ENCODE results near the gene ARHGEF12.
A peak's percentile ranks its signal among the peaks of the same experiment; 100 is the strongest.

The ARHGEF12 gene

GRCh38 chr11:120335908-120336640 is at the start of gene ARHGEF12:
Gene ARHGEF12 (plus strand): TSS chr11:120336413. CDS start chr11:120337244, 831 bp downstream.
- DNase-seq (ENCODE audit: insufficient read length, low spot score) = peak; percentile 78

GRCh38 chr11:120288021-120288420 is 48.2 kb upstream of the ARHGEF12 start:
- FAIRE-seq (no peak), DNase-seq (ENCODE audit: insufficient read length, low spot score) (no peak)

More at GRCh38 chr11:120335908-120336640, at the start of gene ARHGEF12:
- FAIRE-seq = peak; percentile 48

GRCh38 chr11:120289426-120289825 is 46.8 kb upstream of the ARHGEF12 start:
- FAIRE-seq = no peak

GRCh38 chr11:120290956-120291355 is 45.3 kb upstream of the ARHGEF12 start:
- DNase-seq (ENCODE audit: insufficient read length, low spot score) = no peak
- FAIRE-seq = no peak

More at GRCh38 chr11:120289426-120289825, 46.8 kb upstream of the ARHGEF12 start:
- no peak for DNase-seq (ENCODE audit: insufficient read length, low spot score)

- FAIRE-seq (no peak), DNase-seq (ENCODE audit: insufficient read length, low spot score) (no peak)
Observed at GRCh38 chr11:120293038-120293800, 43.0 kb upstream of the ARHGEF12 start.

- no peak for FAIRE-seq
- DNase-seq (ENCODE audit: insufficient read length, low spot score) = no peak
Observed at GRCh38 chr11:120294096-120294495, 42.1 kb upstream of the ARHGEF12 start.

GRCh38 chr11:120295099-120295498 is 41.1 kb upstream of the ARHGEF12 start:
- no peak for DNase-seq (ENCODE audit: insufficient read length, low spot score)
- FAIRE-seq = no peak

- no peak for FAIRE-seq
- DNase-seq (ENCODE audit: insufficient read length, low spot score) = no peak
Observed at GRCh38 chr11:120296554-120296953, 39.7 kb upstream of the ARHGEF12 start.

GRCh38 chr11:120298461-120298860 is 37.8 kb upstream of the ARHGEF12 start:
- FAIRE-seq (no peak), DNase-seq (ENCODE audit: insufficient read length, low spot score) (no peak)

- DNase-seq (ENCODE audit: insufficient read length, low spot score) (no peak), FAIRE-seq (no peak)
Observed at GRCh38 chr11:120302001-120302805, 34.0 kb upstream of the ARHGEF12 start.

GRCh38 chr11:120303004-120303637 is 33.1 kb upstream of the ARHGEF12 start:
- FAIRE-seq = no peak
- DNase-seq (ENCODE audit: insufficient read length, low spot score) = no peak

GRCh38 chr11:120304526-120304925 is 31.7 kb upstream of the ARHGEF12 start:
- no peak for FAIRE-seq

GRCh38 chr11:120305286-120305685 is 30.9 kb upstream of the ARHGEF12 start:
- FAIRE-seq (no peak), DNase-seq (ENCODE audit: insufficient read length, low spot score) (no peak)

More at GRCh38 chr11:120304526-120304925, 31.7 kb upstream of the ARHGEF12 start:
- DNase-seq (ENCODE audit: insufficient read length, low spot score) = no peak

- FAIRE-seq (no peak), DNase-seq (ENCODE audit: insufficient read length, low spot score) (no peak)
Observed at GRCh38 chr11:120306519-120307242, 29.5 kb upstream of the ARHGEF12 start.

GRCh38 chr11:120307476-120307875 is 28.7 kb upstream of the ARHGEF12 start:
- FAIRE-seq (no peak), DNase-seq (ENCODE audit: insufficient read length, low spot score) (no peak)

- DNase-seq (ENCODE audit: insufficient read length, low spot score) (no peak), FAIRE-seq (no peak)
Observed at GRCh38 chr11:120308081-120308480, 28.1 kb upstream of the ARHGEF12 start.

GRCh38 chr11:120310870-120311269 is 25.3 kb upstream of the ARHGEF12 start:
- FAIRE-seq (no peak), DNase-seq (ENCODE audit: insufficient read length, low spot score) (no peak)

GRCh38 chr11:120314861-120315260 is 21.4 kb upstream of the ARHGEF12 start:
- FAIRE-seq = no peak
- DNase-seq (ENCODE audit: insufficient read length, low spot score) = no peak

- DNase-seq (ENCODE audit: insufficient read length, low spot score) (no peak), FAIRE-seq (no peak)
Observed at GRCh38 chr11:120316880-120317688, 19.1 kb upstream of the ARHGEF12 start.

Data from GM19239 (cell line).